Measurements from ENCODE around the gene ANKRD33.

GRCh38 chr12:51910691-51911090, 22.8 kb downstream of the ANKRD33 start:
- TF ChIP-seq CTCF (IDR thresholded peaks at IDR 0.05) (no peak), POLR2A (IDR thresholded peaks at IDR 0.05) (no peak)

Measured in esophagus squamous epithelium (tissue), 4 donors.